DMS53 (cell line): ENCODE results near the gene TAF6.

ENCODE experiments used
- DNase-seq: peaks from one replicate; lab custom pipeline; 2025; lab: John Stamatoyannopoulos, UW

Gene TAF6

DNA sequence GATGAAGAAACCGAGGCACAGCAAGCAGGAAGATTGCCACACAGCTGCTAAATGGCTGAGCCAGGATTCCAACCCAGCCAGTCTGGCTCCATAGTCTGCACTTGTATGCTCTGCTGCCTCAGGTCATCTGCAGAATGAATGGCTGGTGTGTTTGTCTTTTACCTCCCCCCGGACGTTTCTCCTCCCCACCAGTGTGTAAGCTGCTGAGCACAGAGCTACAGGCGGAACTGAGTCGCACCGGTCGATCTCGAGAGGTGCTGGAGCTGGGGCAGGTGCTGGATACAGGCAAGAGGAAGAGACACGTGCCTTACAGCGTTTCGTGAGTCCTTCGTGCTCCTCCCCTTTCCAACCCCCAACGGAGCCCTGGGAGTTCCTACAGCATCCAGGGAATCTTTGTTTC, 2.9 kb upstream of the TAF6 start:
- DNase-seq: peak; percentile 100

GRCh38 chr7:100120733-100121036, 1.5 kb upstream of the TAF6 start:
- DNase-seq: no peak

DNA sequence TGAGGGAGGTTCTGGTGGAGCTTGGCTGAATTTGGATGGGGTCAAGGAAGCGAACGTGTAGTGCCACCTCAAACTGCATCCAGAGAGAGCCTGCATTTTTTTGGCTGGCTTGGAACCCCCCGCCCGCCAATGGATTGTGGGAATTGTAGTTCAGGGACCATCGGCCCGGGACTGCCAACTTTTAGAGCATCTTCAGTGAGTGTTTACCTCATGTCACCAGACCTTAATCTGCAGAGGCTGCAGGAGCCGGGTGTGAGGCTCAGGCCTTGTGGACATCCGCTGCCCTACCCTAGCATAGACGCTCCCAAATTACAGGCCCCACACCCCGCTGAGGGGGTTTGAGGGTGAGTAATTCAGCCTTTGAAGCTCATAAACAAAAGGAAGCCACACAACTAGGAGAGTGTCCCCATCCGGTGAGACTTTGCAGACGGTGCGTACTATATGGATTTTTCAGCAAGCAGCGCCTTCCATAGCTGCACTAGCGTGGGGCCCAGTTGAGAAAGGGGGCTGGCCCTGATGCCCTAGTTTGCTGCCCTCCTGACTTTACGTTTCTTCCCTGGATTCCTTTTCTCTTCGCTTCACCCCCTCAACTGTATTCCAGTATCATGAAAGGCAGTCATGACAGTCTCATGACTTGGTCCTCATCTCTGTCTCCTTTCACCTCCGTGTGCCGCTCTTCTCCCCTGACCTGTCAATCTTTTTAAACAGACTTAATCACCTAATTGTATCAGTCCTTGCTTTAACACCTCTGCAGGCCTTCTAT, 993 bp upstream of the TAF6 start:
- DNase-seq: peak; percentile 79

- DNase-seq: no peak
These were observed 628 bp downstream of the TAF6 start for GRCh38 chr7:100118388-100119071.

GRCh38 chr7:100115026-100115425, 4.1 kb downstream of the TAF6 start:
- DNase-seq: no peak

DNA sequence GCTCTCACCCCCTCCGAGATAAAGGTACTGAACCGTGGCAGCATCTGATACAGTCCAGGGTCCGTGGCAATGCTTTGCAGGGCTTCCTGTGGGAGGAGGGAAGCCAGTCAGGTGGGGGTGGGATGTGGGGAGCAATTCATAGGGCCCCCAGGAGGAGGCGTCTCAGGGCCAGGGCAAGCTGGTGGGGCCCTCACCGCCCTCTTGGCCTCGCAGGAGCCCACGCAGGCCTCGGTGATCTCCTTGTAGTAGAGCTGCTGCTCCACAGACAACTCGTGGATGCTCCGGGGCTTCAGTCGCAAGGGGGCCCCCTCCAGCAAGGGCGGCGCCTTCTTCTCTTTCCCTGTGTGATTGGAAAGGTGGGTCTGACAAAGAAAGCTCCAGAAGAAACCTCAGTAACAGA, 7.2 kb downstream of the TAF6 start:
- DNase-seq: no peak

DNA sequence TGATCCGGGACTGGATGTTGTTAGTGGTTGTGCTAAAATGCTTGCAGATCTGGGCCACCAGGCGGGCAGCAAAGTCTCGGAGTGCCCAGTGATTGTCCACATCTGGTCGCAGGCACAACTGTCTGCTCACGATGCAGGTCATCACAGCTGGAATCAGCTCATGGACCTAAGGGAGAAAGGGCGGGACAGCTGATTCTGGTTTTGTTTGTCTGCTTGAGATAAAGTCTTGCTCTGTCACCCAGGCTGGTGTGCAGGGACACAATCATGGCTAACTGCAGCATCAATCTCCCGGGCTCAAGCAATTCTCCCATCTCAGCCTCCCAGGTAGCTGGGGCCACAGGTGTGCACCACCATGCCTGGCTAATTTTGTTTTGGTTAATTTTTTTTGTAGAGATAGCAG, 8.0 kb downstream of the TAF6 start:
- DNase-seq: no peak

DNA sequence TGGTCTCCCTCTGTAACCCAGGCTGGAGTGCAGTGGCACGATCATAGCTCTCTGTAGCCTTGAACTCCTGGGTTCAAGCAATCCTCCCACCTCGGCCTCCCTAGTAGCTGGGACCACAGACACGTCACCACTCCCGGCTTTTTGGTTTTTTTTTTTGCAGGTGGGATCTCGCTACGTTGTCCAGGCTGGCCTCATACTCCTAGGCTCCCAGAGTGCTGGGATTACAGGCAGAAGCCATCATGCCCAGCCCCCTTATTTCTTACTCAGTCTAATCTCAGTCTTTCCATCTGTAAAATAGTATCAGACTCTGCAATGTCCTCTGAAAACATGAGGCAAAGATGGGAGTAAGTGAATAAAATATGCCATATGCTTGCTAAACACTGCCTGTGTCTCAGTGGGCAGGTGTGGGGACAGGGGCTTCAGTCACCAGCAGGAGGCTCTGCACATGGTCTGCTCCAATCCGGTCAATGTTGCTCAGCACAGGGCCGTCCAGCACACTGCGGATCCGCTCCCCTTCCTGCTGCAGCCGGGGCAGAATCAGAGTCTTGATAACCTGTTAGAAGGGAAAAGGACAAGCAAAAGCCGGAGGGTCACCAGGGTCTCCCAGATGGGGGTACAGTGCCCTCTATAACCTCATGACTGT, 9.5 kb downstream of the TAF6 start:
- no peak for DNase-seq

- DNase-seq: no peak
These were observed 11.3 kb downstream of the TAF6 start for GRCh38 chr7:100107890-100108289.

GRCh38 chr7:100107125-100107737, 11.9 kb downstream of the TAF6 start:
- no peak for DNase-seq

- DNase-seq: no peak
These were observed 12.5 kb downstream of the TAF6 start for GRCh38 chr7:100106633-100107032.

DNA sequence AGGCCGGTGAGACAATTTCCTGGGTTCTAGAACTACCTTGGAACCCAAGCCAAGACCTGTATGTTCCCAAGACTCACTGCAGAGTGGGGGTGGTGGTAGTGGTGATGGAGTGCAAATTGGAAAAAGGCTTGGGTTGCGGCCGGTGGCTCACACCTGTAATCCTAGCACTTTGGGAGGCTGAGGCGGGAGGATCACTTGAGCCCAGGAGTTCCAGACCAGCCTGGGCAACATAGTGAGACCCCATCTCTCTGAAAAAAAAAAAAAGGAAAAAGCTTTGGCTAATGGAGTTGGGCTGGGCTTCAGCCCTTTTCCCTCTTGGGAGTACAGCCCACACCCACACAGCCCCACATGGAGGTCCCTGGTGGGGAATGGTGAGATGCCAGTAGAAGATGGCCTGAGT, 13.6 kb downstream of the TAF6 start:
- no peak for DNase-seq

DNA sequence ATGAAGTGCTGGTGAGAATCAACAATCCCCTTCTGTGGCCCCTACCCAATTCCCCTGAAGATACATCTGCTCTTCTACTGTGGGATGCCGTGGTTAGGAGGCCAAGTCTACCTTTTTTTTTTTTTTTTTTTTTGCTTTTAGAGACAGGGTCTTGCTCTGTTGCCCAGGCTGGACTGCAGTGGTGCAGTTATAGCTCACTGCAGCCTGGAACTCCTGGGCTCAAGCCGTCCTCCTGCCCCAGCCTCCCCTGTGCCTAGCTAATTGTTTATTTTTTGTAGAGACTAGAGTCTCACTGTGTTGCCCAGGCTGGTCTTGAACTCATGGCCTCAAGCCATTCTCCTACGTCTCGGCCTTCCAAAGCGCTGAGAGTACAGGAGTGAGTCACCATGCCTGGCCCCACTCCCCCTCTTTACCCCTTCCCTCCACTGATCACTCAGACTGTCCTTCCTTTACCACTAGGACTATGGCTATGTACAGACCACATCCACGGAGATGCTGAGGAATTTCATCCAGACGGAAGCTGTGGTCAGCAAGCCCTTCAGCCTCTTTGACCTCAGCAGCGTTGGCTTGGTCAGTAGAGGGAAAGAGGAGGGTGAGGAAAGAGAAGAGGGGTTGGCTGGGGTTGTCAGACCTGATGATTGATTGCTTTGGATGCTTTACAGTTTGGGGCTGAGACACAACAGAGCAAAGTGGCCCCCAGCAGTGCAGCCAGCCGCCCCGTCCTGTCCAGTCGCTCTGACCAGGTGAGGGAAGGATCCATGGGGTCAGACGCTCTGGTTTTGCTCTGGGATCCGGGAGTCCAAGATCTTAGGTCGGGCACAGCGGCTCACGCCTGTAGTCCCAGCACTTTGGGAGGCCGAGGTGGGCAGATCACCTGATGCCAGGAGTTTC, 16.0 kb downstream of the TAF6 start:
- DNase-seq: no peak

- peak; percentile 100 for DNase-seq
These were observed 17.9 kb downstream of the TAF6 start, which contains the start of the genes AP4M1 and MCM7 for GRCh38 chr7:100101016-100101862. TSS of gene AP4M1 (plus strand) at chr7:100101643. CDS start at chr7:100101715, 72 bp downstream. TSS of gene MCM7 (minus strand) at chr7:100101397. CDS start at chr7:100101294, 103 bp downstream.

DNA sequence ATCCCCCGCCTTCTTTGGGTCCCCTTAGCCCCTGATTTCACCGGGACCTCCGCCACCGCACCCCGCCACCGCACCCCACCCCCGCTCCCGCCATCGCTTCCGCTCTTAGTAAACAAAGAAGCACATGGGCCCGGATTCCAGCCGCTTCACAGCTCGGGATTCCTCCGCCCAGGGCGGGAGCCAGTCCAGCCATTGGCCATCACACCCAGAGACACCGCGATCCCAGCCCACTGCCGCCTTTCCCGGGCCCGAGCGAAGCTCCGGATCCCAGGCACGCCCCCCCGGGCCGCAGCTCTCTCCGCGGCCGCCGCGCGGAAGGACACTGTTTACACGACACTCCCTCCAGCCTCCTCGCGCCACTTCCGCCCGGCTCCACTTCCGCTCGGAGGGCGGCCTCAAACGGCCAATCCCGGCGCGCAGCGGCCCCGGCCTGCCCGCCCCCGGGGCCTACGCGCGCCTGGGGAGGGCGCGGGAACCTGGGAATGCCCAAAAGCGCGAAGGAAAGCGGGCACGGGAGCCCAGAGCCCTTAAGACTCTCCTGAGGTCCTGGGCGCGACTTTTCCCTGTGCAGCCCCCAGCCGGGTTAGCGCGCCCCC, 18.6 kb downstream of the TAF6 start:
- DNase-seq: peak; percentile 100

GRCh38 chr7:100099452-100099851, 19.7 kb downstream of the TAF6 start:
- peak; percentile 43 for DNase-seq

GRCh38 chr7:100098913-100099312, 20.2 kb downstream of the TAF6 start:
- DNase-seq: no peak

DNA sequence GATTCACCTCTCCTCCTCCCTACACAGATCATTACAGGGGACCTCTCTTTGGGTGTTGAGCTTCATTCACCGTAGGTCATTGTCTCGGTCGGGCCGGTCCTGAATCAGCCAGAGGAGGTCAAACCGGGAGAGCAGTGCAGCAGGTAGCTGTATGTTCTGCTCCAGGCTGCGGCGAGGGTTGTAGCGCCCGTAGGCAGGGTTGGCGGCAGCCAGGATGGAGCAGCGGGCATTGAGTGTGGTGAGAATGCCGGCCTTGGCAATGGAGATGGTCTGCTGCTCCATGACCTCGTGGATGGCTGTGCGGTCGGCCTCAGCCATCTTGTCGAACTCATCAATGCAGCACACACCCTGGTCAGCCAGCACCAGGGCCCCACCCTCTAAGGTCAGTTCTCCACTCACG, 23.5 kb downstream of the TAF6 start:
- DNase-seq: no peak

DNA sequence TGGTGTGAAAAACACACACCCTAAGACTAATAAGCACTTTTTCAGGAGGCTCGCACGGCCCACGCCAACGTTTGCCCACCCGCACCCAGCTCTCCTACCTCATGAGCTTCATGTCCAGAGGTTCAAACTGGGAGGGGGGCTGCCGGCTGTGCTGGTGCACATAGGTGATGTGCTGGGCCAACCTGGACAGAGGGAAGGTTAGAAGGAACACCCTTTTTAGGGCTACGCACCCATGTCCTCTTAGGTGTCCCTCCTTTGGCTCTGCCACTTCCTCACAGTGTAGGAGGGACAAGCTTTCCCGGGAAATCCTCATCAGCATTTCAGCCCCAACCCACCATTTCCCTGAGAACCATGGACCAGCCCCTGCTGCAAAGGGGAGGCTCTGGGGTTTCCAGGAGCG, 23.9 kb downstream of the TAF6 start:
- no peak for DNase-seq

DNA sequence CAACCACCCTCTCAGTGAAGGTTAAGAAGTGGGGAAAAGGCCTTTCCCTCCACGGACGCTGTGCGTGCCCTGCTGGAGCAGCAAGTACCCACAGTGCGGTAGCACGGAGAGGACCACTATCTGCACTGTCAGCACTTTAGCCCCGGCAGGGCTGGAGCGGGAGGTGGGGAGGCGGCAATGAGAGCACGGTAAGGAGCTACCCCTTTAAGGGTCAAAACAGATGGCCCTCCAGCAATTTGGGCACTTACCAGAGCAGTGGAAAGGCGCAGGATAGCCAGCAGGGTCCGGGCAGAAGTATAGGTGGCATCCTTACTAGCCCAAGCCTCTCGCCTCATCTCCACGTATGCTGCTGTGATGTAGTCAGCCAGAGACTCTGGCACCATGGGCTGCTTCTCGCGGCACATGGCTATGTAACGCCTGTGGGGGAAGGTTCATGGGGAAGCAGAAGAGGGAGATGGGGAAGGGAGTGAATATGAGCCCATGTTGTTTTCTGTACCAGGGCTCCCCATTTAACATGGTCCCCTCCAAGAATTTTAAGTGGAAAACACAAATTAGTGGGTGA, 25.2 kb downstream of the TAF6 start:
- DNase-seq: peak; percentile 52
